ENCODE measurements around the gene TMEM143. TPM values are rescaled to one million over a fixed set of nuclear protein-coding genes. Genes with fewer than 3 reads are reported as not detected.
A peak's percentile ranks its signal among the peaks of the same experiment; 100 is the strongest.
"Not testable (repeated sequence)": the region's sequence is repeated elsewhere in the genome, so short reads cannot be mapped to it uniquely, and the experiment has no call there.

TMEM143 gene
- total RNA-seq, 1 donor from 2014 or later: 10.4 TPM

GRCh38 chr19:48332351-48332661 is 31.4 kb downstream of the TMEM143 start:
- no peak for DNase-seq (ENCODE audit: low read depth)

- DNase-seq (ENCODE audit: low read depth): no peak
Observed at GRCh38 chr19:48330012-48330681, 33.6 kb downstream of the TMEM143 start.

- DNase-seq (ENCODE audit: low read depth): peak; percentile 63
Observed at GRCh38 chr19:48329167-48329891, 34.4 kb downstream of the TMEM143 start.

- DNase-seq (ENCODE audit: low read depth): peak; percentile 90
Observed at GRCh38 chr19:48325265-48325910, 38.4 kb downstream of the TMEM143 start, which contains the start of gene EMP3. EMP3 (plus strand) TSS chr19:48325552; CDS start chr19:48326845, 1,293 bp downstream.

GRCh38 chr19:48321622-48322591 is 41.8 kb downstream of the TMEM143 start:
- DNase-seq (ENCODE audit: low read depth): peak; percentile 98

GRCh38 chr19:48321372-48321621 is 42.4 kb downstream of the TMEM143 start:
- DNase-seq (ENCODE audit: low read depth): peak; percentile 39

GRCh38 chr19:48319647-48320541 is 43.8 kb downstream of the TMEM143 start:
- DNase-seq (ENCODE audit: low read depth): peak; percentile 86

GRCh38 chr19:48318286-48318987 is 45.3 kb downstream of the TMEM143 start:
- DNase-seq (ENCODE audit: low read depth): no peak

GRCh38 chr19:48317708-48317960 is 46.1 kb downstream of the TMEM143 start:
- not testable (repeated sequence) for DNase-seq (ENCODE audit: low read depth)

- no peak for DNase-seq (ENCODE audit: low read depth)
Observed at GRCh38 chr19:48315712-48316111, 48.0 kb downstream of the TMEM143 start.

- no peak for DNase-seq (ENCODE audit: low read depth)
Observed at GRCh38 chr19:48311384-48311783, 52.4 kb downstream of the TMEM143 start.

- DNase-seq (ENCODE audit: low read depth): no peak
Observed at GRCh38 chr19:48310227-48310626, 53.5 kb downstream of the TMEM143 start.

- DNase-seq (ENCODE audit: low read depth): not testable (repeated sequence)
Observed at GRCh38 chr19:48309731-48310130, 54.0 kb downstream of the TMEM143 start.

GRCh38 chr19:48308631-48309586 is 54.8 kb downstream of the TMEM143 start:
- peak; percentile 69 for DNase-seq (ENCODE audit: low read depth)

- DNase-seq (ENCODE audit: low read depth): no peak
Observed at GRCh38 chr19:48303866-48304265, 59.9 kb downstream of the TMEM143 start.

GRCh38 chr19:48303367-48303766 is 60.4 kb downstream of the TMEM143 start:
- DNase-seq (ENCODE audit: low read depth): no peak

- no peak for DNase-seq (ENCODE audit: low read depth)
Observed at GRCh38 chr19:48302600-48302959, 61.2 kb downstream of the TMEM143 start.

- DNase-seq (ENCODE audit: low read depth): no peak
Observed at GRCh38 chr19:48301886-48302599, 61.7 kb downstream of the TMEM143 start.

Data from myocyte (in vitro differentiated cells).